SJSA1 (cell line): Measurements from ENCODE around the gene FTO. TPM values are rescaled to one million over a fixed set of nuclear protein-coding genes. Genes with fewer than 3 reads are reported as not detected.

ENCODE experiments used
- total RNA-seq: library from RNA; depleted of rRNA; stranded (reverse); fragments of >200 nt; shearing (Covaris generic); gene quantifications from 2 replicates; pipeline ENCODE4 v1.2.3, GENCODE V29; 2014; rRNA removed

The FTO gene
- total RNA-seq, 1 experiment from 2014 or later, result 106 TPM

Other genes with a start within 250 kb of the FTO start
- gene AKTIP, start 200.9 kb upstream of the FTO start, total RNA-seq, result 17.2 and 23.3 TPM in 2 replicates
- gene RPGRIP1L, start 297 bp upstream of the FTO start, total RNA-seq, result 14.3 and 14.6 TPM in 2 replicates